Lung (tissue), 12 donors: ENCODE measurements around the gene SAMD4A. TPM values are rescaled to one million over a fixed set of nuclear protein-coding genes. Genes with fewer than 3 reads are reported as not detected.

Experiments
- ATAC-seq: fragments of 200-7000 bp; cut with Tn5 transposase; one replicate; pipeline ENCODE4 v1.9.1; 2020; ENCODE audit warnings: moderate number of reproducible peaks; ENCODE audit not compliant: insufficient read depth, low FRiP score
- DNase-seq, 3 donors: peaks; one replicate each; pipeline ENCODE4 v3.0.0-alpha.2; 2013 to 2017
- H3K27ac ChIP-seq, 2 donors: one replicate each; pipeline ENCODE4 v1.5.1; 2013; ENCODE audit warnings: mild to moderate bottlenecking in 2 of 2, moderate library complexity in 2 of 2, control low read depth in 1 of 2, inconsistent platforms in 1 of 2, low read depth in 1 of 2, low read length in 1 of 2
- H3K27me3 ChIP-seq, 3 donors: one replicate each; pipeline ENCODE4 v1.5.1; 2013; ENCODE audit warnings: low read length in 2 of 3; ENCODE audit not compliant: control insufficient read depth in 3 of 3, insufficient read depth in 3 of 3
- H3K36me3 ChIP-seq, 4 donors: one replicate each; pipeline ENCODE4 v1.5.1; 2013; ENCODE audit warnings: low read length in 4 of 4, mild to moderate bottlenecking in 1 of 4, moderate library complexity in 1 of 4; ENCODE audit not compliant: control insufficient read depth in 4 of 4, insufficient read depth in 4 of 4
- H3K4me1 ChIP-seq, 5 donors: one replicate each; pipeline ENCODE4 v1.5.1; 2013; ENCODE audit warnings: low read length in 5 of 5, mild to moderate bottlenecking in 2 of 5, moderate library complexity in 1 of 5; ENCODE audit not compliant: control insufficient read depth in 5 of 5, insufficient read depth in 5 of 5
- H3K4me3 ChIP-seq: one replicate; pipeline ENCODE4 v1.5.1; 2013; ENCODE audit warnings: mild to moderate bottlenecking, control low read depth, moderate library complexity
- H3K9ac ChIP-seq, 2 donors: one replicate each; pipeline ENCODE4 v1.5.1; 2013; ENCODE audit warnings: low read length in 2 of 2, control low read depth in 1 of 2; ENCODE audit not compliant: insufficient read depth in 1 of 2
- H3K9me3 ChIP-seq, 4 donors: one replicate each; pipeline ENCODE4 v1.5.1; 2013; ENCODE audit warnings: low read length in 3 of 4, mild to moderate bottlenecking in 1 of 4, moderate library complexity in 1 of 4; ENCODE audit not compliant: control insufficient read depth in 4 of 4, insufficient read depth in 3 of 4
- CTCF ChIP-seq: IDR thresholded peaks from 2 replicates; pipeline ENCODE4 v1.5.1; 2012; ENCODE audit warnings: mild to moderate bottlenecking; ENCODE audit errors: control extremely low read depth, extremely low read depth
- WGBS, 2 donors: extraction: QIAGEN DNeasy Blood & Tissue Kit; methylation state at CpG; one replicate each; pipeline ENCODE4 v1.1.7; 2013; 5-methylcytosine and 5-hydroxymethylcytosine counted together
- polyA plus RNA-seq, 2 donors: library from polyadenylated mRNA; stranded (reverse); fragments of 200-250 nt; gene quantifications; one replicate each; pipeline ENCODE4 v1.2.1, GENCODE V29; 2013
- total RNA-seq, 2 donors: library from RNA; depleted of rRNA in 1 of 2; stranded (reverse); fragments of >200 nt in 1 of 2; gene quantifications; one replicate each; pipeline ENCODE4 v1.2.1, GENCODE V29; 2014 to 2021
- donor health status: control.
- donor health status: control.
- donor health status: Bipolar disorder and iron deficiency.
- donor health status: healthy.
- donor health status: DM: yes; HTN: yes; CAD: no.

Gene SAMD4A
- total and polyA plus RNA-seq, 4 donors, result 5.8 to 26.6 (median 16.2) TPM

DNA sequence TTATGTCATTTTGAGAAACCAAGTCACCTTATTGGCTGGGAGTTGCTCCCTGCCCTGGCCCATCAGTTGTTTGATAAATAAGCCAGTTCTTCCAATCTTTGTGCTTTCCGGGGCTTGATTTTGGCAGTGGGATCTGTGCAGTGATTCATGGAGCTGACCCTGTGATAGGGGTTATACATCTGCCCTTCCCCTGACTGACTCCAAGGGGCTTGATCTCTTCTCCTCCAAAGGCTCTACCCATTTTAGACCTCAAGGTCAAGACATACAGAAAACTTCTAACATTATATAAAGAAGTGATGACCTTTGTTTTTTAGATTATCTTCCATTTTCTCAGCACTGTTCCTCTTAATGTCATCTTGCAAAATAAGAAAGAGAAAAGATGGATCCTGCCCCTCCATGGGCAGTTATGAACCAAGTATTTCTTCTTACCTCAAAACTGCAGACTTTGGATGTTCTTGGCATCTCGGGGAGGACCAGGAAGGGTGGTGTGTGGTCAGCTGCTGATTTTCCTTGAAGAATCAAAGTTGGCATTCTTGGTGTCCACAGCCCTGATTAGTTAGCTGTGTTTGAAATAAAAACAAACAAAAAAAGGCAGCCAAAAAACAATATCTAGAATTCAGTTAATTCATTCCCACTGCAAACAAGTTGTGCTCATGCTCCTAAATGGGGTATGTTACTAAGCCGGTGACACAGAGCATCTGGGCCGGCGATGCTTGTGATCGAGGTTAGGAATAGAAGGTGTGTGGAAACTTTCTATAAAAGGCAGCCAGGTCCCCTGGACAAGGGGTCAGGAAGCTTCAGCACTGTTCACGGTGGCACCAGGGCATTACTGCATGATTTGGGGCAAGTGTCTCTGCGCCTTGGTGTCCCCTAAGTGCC lies 120.2 kb downstream of the SAMD4A start:
- no peak for TF ChIP-seq CTCF
- 76 to 89% methylated on average over 8 of the region's 8 CpGs for WGBS, 2 donors
- DNase-seq, result peak; percentile 43 to 71 (median 69)
- no peak overlapping the region for H3K4me3 ChIP-seq
- no peaks in the 10 kb centered on the region for H3K36me3 ChIP-seq
- peak overlapping the region; percentile 73 to 89 for H3K27ac ChIP-seq
- H3K4me1 ChIP-seq, result peaks cover 0 to 43% (median 20%) of the 10 kb centered on the region in 5 donors
- no peaks in the 10 kb centered on the region for H3K9me3 ChIP-seq
- H3K27me3 ChIP-seq, result no peaks in the 10 kb centered on the region
- no peak overlapping the region for H3K9ac ChIP-seq
- ATAC-seq, result no peak

GRCh38 chr14:54687750-54688119 lies 120.8 kb downstream of the SAMD4A start:
- no peak for ATAC-seq
- Histone ChIP-seq H3K9ac (no peak overlapping the region), H3K36me3 (no peaks in the 10 kb centered on the region), H3K4me3 (no peak overlapping the region), H3K4me1 (peaks cover 0 to 40% (median 20%) of the 10 kb centered on the region in 5 donors), H3K9me3 (no peaks in the 10 kb centered on the region), H3K27ac (peak overlapping the region; percentile 43 to 89), H3K27me3 (no peaks in the 10 kb centered on the region)
- TF ChIP-seq CTCF, result no peak
- WGBS, 2 donors, result 77 to 95% methylated on average over 2 of the region's 2 CpGs
- DNase-seq, result no peak

DNA sequence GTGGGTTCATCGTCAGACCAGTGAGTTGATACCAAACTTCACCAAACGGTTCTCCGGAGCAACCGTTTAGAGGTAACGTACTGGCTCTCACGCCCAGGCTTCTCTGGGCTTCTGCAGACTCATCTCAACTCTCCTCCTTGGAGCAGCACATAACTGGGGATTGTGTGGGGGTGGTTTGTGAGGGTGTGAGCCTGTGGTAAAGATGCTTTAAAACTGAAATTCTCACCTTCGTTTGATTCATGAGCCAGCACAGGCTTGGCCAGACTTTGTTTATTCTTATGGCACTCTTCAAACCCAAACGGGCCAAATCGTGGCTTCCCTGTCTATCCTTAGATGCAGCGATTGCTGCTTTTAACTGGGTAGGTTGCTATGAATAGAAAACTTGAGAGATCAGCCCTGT lies 121.3 kb downstream of the SAMD4A start:
- Histone ChIP-seq H3K4me1 (peaks cover 0 to 36% (median 20%) of the 10 kb centered on the region in 5 donors), H3K27me3 (no peaks in the 10 kb centered on the region), H3K36me3 (no peaks in the 10 kb centered on the region), H3K27ac (peak overlapping the region in 1 of 2 donors; percentile 89), H3K9ac (no peak overlapping the region), H3K9me3 (no peaks in the 10 kb centered on the region), H3K4me3 (no peak overlapping the region)
- 82 to 86% methylated on average over 10 of the region's 10 CpGs for WGBS, 2 donors
- ATAC-seq (no peak), DNase-seq (no peak)
- TF ChIP-seq CTCF, result no peak
